GM21515 (cell line): ENCODE data around the gene NFATC1.

Experiments
- ATAC-seq: cut with Tn5 transposase; IDR thresholded peaks from one replicate; pipeline ENCODE4 v1.9.1; 2021; ENCODE audit not compliant: unreplicated experiment

NFATC1 gene

DNA sequence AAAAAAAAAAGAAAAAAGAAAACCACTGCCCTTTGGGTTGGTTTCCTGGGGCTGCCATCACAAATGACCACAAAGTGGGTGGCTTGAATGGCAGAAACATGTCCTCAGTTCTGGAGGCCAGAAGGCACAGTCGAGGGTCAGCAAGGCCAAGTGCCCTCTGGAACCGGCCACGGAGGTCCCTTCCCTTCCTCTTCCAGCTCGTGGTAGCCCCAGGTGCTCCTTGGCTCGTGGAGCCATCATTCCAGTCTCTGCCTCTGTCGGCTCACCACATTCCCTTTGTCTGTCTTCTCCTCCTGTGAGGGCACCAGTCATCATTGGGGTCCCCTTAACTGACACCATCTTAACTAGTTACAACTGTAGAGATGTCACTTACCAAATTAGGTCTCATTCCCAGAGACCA, 8.5 kb upstream of the NFATC1 start:
- ATAC-seq: no peak

DNA sequence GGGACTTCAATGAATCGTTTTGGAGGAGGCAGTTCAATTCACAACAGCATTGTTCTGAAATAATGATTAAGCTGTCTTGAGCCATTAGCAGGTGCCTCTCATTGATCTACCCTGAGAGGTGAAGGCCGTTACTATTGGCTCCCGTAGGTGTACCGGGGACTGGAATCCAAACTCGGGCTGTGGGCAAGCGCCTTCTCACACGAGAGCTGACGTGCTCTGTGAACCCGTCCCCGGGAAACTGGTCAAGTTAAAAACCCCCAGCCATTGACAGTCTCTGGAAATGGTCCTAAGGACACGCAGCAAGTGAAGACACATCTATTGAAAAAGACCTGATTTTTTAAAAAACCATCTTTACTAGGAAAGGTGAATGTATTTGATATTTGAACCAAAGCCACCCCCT, 8.1 kb upstream of the NFATC1 start:
- no peak for ATAC-seq

DNA sequence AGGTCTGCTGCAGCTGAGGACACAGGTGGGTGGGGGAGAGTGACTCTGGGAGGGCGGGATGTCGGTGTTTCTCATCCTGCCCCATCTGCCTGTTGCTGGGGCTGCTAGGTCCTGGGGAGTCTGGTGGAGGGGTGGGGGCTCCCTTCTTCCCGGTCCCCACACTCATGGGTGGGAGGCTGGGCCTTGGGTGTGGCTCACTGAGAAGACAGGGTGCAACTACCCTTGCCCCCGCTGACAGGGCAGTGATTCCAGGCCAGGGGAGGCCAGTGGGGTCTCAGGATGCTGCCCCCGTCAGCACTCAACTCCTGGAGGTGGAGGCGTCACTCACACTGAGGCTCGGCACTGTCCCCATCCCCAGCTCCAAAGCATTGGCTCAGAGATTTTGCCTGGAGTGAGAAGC, 7.7 kb upstream of the NFATC1 start:
- no peak for ATAC-seq

DNA sequence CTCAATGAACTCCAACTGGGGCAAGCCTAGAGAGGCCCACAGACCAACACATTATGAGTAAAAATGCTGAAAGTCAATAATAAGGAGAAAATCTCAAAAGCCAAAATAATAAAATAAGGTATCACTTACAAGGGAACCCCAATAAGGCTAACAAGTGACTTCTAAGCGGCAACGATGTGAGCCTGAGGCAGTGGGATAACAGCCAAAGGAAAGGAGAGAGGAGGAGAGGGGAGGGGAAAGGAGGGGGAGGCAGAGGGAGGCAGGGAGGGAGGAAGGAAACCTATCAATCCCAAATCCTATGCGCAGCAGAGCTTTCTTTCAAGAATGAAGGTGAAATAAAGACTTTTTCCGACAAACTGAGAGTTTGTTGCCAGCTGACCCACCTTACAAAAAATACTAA, 6.0 kb upstream of the NFATC1 start:
- no peak for ATAC-seq

DNA sequence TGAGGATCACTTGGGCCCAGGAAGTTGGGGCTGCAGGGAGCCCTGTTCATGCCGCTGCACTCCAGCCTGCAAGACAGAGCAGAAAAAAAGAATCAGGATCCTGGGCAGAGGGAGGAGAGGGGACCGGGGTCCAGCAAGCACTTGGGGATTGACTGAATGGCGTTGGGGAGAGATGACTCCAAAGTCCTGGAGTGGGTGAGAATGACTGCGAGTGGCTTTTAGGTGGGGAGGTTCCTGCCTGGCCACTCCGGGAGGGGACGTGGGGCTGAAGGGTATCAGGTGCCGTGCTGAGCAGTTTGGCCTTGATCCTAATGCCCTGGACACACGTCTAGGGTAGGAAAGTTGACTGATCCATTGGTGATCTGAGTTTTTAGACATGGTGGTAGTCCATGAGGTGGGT, 3.5 kb upstream of the NFATC1 start:
- no peak for ATAC-seq

DNA sequence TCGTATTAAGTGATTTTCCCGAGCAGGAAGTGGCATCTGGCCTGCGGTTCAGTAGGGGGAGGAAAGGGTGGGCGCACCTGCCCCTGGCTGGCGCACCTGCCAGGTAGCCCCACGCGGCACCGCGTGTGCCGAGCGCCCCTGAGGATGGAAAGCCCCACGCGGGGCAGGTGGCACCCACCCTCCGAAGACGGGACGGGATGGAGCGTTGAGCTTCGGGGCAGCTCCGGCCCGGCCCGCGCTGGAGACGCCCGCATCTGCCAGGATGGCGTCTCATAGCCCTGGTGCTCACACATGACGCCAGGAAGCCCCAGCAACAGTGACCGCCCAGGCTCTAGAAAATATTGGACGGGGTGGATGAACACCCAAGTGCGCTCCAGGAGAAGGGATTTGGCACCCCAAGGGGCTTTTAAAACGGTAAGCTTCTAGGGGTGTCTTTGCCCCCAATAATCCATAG, 2.5 kb upstream of the NFATC1 start:
- no peak for ATAC-seq

DNA sequence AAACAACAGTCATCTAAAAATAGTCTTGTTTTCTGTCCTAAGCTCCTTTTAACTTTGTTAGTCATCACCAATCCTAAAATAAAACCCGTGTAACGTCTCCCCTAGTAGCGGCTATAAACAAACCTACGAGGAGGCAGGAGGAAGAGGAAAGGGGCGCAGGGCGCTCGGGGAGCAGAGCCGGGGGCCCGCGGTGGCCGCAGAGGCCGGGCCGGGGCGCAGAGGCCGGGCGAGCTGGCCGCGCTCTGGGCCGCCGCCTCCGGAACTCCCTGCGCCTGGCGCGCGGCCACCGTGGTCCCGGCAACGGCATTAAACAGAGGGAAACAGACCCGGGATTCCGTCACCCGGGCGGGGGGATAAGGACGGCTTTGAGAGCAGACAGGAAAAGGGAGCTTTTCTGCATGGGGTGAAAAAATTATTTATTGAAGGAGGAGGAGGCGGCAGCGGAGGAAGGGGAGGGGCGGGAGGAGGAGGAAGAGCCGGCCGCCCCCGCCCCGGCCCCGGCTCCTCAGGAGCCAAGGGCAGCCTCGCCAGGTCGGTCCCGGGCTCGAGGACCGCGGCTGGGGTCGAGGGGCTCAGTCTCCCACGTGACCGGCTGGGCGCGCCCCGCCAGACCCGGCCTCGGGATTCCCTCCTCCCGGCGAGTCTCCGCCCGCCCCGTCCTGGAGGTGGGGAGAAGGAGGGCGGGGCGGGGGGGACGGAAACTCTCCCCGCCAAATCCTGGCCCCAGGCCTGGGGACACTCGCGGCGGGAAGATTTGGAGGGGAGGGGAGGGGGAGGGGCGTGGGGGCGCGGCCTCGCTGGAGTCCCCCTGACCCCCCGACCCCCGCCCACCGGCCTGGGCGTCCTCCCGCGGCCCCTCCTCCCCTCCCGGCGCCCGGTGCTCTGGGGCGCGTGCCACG, 1.8 kb upstream of the NFATC1 start:
- ATAC-seq: no peak

DNA sequence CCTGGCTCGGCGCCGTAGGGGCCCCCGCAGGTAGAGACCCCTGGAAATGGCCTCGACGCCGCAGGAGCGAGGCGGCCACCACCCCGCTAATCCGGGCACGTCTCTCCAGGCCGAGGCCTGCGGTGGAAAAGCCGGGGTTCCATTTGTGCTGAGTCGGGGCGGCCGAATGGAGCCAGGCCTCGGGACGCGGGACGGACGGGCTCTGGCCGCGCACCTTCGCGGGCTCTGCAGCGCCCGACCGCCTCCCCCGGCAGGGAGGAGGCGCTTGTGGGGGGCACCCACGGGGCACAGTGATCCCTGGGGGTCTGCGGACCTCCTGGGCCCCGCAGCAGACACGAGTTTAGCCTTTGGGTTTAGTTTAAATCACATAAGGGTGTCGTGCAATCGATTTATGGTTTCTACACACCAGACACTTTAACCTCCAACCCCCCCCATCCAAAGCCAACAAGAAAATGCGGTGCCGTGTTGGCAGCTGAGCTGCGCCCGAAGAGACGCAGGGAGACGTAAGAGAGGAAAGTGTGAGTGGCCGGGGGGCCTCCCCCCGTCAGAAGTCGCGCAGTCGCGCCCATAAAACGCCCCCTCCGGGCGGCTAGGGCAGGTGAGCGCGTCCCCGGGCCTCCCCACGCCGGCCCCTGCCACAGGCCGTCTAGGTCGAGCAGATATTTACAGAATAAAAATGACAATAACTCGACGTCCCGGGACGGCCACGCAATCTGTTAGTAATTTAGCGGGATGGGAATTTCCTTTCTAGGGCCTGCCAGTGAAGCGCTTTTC, 1.0 kb upstream of the NFATC1 start:
- ATAC-seq: no peak

DNA sequence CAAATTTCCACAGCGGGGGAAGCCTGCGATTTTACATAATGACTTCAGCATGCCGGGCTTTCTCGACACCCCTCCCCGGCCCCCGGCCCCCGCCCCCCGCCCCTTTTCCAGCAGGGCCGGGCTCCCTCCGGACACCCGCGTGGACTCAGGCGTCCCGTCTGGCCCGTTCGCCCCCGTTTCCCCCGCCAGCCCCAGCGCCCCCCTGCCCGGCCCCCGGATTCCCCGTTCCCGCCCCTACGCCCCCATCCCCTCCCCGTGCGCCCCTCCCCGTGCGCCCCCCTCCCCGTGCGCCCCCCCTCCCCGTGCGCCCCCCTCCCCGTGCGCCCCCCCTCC, 456 bp upstream of the NFATC1 start:
- ATAC-seq: no peak

DNA sequence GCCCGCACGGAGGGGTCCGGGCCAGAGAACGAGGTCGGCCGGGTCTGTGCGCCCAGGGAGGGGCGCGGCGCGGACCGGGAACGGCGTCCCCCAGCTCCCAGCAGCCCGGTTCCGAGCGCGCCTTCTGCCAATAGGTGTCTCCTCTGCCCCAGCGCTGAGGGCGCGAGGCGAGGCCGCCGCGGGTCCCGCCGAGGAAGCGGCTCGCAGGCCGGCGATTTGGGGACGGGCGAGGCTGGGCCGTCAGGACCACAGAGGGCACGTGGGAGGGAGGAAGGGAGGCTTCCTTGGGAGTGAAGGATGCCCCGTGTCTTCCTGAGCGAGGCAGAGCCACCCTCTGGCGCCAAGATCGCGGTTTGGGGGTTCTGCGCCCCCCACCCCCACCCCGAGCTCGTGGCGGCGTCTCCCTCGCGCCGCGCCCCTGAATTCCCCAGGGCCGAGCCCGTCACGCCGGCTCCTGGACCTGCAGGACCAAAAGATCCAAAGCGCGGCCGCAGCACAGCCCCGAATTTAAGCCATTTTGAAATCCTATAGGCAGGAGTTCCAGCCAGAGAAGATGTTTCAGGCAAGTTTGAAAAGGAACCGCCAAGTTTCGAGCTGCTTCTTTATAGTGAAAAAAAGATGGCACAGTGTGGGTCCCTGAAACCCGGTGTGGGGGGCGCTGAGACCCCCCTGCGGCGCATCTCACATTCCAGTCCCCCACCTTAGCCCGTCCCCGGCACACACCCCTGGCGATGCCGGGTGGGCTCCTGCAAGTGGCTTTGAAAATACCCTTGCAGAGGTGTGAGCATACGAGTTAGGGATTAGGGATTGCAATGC, 909 bp downstream of the NFATC1 start:
- ATAC-seq: no peak

DNA sequence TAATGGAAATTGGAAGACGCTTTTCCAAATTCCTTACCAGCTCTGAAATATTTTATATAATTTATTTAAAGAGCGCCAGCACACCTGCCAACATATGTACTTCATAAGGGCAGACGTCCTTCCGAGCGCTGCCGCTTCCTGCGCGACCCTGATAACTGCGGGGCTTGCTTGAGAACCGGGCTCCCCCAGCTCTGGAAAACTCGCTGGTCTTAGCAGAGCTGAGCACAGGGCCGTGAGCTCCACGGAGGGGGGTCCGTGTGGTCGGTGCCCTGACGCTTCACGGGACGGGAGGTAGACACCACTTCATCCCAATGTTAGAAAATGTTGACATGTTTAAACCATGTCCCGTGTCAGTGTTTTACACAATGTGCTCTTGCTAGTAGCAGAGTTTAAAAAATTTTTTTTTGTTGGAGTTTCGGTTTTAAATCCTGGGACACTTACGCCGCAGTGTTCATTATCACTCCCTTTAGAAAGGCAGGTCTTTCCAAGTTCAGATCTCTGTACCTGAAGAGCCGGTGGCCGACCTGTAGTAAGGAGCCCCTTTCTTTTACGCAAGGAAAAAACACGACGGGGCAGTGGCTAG, 1.6 kb downstream of the NFATC1 start:
- ATAC-seq: no peak

DNA sequence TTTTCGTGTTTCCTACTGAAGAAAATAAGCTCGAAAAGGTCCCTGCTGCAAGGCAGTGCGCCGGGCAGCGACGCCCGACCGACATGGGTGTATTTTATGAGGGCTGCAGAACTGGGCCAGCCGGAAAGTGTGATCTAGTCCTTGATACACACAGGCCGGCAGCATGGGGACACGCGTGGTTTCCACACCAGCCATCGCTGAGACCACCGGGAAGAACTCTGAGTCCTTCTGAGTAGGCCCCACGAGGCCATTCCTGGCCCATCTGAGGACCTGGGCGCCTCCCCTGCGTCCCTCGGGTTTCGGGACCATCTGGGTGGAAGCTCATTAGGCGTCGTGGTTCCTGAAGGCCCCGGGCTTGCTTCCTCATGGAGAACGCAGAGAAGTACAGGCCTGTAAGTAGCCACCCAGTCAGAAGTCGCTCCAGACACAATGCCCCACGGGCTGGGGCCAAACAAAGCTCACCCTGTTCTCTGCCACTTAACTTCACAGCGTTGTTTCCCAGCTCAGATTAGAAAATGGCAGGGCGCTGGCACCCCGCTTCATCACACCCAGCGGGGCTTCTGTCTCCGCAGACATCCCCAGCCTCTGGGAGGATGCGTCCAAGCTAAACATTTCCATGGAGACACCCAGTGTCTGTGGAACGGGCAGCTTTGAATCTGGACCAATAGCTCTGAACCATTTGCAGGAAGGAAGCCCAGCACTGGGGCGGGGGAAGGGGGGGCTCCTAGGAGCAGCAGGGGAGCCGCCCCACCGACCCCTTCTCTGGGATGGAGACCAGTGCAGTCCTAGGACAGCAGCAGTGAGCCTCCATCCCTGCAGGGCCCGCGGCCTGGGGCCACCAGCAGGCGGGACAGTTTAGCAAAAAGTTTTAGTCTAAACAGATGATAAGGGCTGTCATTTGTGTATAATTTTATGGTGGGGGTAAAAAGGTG, 2.4 kb downstream of the NFATC1 start:
- ATAC-seq: no peak

DNA sequence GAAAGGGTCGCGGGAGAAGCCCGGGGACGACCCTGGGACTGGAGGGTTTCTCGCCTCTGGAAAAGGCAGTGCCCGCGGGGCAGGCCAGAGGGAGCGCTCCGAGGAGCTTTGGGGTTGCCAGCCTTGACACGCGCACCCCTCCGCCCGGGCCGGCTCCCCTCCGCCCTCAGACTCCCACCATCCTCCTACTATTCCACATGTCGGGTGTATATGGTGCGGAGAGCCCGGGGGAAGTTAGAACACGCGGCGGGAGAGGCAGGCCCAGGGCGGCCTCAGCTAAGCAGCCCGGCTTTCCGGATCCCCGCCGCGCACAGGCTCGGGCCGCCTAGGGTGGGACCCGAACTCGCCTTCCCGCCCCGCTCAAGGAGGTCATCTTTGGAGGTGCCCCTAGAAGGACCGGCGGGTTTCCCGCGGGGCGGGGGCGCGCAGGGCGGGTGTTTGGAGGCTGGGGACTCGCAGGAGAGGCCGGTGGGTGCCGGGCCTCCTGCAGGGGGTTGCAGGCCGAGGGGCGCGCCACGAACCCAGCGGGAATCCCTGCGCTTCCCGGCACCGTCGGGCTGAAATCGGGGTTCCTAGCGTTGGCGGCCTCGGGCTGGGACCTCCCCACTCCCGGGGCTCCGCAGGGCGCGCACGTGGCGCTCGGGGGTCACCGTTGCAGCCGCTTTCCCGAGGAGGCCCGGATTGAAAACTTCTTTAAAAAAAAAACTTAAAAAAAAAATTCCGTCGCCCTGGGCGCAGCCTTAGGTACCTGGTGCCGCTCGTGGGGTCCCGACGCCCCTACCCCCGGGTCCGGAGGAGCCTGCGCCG, 3.7 kb downstream of the NFATC1 start:
- no peak for ATAC-seq

DNA sequence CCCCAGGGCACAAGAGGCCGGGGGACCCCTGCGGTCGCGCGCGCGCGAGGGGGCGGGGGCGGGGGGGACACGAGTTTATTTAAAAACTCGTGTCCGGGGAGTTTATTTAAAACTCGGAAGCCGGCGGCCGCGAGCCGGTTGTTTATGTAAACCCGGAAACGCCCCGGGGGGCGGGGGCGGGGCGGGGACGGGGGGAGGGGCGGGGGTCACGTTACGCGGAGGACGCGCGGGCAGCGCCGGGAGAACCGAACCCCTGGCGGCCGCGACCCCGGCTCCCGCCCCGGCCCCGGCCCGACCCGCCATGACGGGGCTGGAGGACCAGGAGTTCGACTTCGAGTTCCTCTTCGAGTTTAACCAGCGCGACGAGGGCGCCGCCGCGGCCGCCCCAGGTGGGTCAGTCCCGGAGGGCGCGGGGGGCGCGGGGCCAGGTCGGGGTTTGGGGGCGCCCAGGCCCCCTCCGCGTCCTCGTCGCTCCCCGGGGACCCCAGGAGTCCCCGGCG, 4.4 kb downstream of the NFATC1 start:
- ATAC-seq: no peak

DNA sequence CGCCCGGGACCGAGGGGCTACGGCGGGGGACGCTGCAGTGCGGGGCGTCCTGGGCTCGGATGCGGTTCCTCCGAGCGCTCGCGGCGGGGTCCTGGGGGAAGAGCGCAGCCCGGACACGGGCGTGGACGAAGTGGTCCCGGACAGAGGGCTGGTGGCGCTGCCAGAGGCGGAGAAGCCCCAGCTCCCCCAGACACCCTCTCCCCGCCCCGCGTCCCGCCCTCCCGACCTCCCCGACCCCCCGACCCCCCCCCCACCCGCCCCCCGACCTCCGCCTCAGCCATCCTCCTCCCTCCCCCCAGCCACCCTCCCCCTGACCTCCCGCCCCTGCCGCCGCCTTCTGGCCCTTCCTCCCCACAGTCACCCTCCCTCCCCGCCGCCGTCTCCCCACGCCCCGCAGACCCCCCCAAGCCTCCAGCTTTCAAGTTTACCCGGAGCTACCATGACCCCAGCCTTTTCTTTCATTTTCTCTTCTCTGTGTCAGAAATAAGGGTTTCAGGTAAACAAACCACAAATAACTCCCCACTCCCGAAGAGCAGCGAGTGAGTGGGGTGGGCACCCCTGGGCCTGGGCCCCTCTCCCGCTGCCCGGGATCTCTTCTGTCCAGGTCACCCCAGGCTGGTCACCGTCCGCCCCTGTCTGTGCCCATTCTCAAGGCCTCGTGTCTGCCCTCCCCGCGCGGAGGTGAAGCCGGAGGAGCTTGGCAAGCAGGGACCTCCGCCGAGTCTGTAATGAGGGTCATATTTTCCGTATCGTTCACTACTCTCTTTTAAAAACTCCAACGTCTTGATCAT, 5.1 kb downstream of the NFATC1 start:
- no peak for ATAC-seq

DNA sequence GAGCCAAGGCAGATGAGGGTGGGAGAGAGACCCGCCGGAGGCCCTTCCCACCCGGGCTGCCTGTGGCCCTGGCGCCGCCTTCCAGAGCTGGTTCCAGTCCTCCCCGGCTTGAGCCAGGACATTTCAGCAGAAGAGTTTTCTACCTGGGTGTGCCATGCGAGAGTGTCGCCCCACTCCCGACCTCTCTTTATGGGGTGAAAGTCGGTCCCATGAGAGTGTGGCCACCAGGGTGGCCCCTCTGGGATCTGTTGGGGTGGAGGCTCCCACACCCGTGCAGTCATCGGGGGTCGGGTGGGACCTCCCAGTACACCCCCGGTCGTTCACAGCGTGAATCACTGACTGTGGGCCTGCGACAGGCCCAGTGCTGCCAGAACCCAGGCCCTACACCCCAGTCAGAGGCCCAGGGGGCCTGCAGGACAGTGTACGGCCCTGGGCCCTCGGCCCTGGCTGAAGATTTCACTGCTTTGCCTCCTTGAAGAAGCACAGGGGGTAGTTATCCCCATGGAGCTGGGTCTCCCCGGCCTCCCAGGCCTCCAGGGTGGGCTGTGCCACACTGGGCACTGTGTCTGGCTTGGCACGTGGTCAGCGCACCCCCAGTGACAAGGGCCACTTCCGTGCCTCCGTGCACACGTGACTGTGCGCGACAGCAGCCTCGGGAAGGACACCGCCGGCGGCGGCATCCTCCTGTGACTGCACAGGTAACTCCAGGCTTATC, 5.9 kb downstream of the NFATC1 start:
- ATAC-seq: no peak

DNA sequence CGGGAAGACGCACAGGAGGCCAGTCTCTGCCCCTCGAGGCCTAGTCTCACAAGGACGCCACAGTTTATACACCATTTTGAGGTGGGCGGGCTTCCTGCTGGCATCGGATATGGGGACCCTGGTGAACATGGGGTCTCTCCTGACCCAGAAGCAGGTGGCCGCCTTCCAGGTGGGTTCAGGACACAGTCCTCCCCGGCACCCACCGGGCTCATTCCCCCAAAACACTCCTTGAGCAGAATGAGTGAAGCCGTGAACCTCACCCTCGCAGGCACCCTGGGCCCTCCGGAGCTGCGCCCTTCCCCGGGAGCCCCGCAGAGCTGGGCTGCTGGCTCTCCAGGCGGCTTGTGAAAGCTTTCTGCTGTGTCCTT, 6.5 kb downstream of the NFATC1 start:
- no peak for ATAC-seq
